Breast epithelium (tissue), 4 donors: Measurements from ENCODE around the gene RELCH. TPM values are rescaled to one million over a fixed set of nuclear protein-coding genes. Genes with fewer than 3 reads are reported as not detected.

Source experiments
- DNase-seq, 2 donors: peaks; one replicate each; pipeline ENCODE4 v3.0.0-alpha.2; 2019; ENCODE audit warnings: low spot score in 2 of 2
- H3K27ac ChIP-seq, 2 donors: fragments of 200-600 bp; sonication (generic) in 1 of 2; one replicate each; pipeline ENCODE4 v1.5.1; 2016 to 2019; ENCODE audit warnings: mild to moderate bottlenecking in 1 of 2
- H3K27me3 ChIP-seq, 2 donors: fragments of 200-600 bp; sonication (generic) in 1 of 2; one replicate each; pipeline versions ENCODE4 v1.5.1 to v1.6.0; 2017 to 2019; ENCODE audit warnings: control low read depth in 1 of 2, mild to moderate bottlenecking in 1 of 2
- H3K36me3 ChIP-seq: fragments of 200-600 bp; one replicate; pipeline ENCODE4 v1.5.1; 2019
- H3K4me1 ChIP-seq, 2 donors: fragments of 200-600 bp; sonication (generic); one replicate each; pipeline ENCODE4 v1.5.1; 2016 to 2019; ENCODE audit warnings: control low read depth in 1 of 2
- H3K4me3 ChIP-seq, 3 donors: fragments of 200-600 bp; sonication (generic); 1 replicate in 2 of 3; 2 replicates in 1 of 3; pipeline ENCODE4 v1.5.1; 2016 to 2019; ENCODE audit warnings: mild to moderate bottlenecking in 3 of 3, moderate library complexity in 2 of 3
- H3K9me3 ChIP-seq, 2 donors: fragments of 200-600 bp; sonication (generic) in 1 of 2; one replicate each; pipeline ENCODE4 v1.5.1; 2016 to 2019; ENCODE audit warnings: control low read depth in 1 of 2
- CTCF ChIP-seq, 3 donors: fragments of 450-650 bp; IDR thresholded peaks; one replicate each; pipeline ENCODE4 v1.5.1; 2016 to 2017; ENCODE audit warnings: antibody characterized with exemption in 3 of 3, mild to moderate bottlenecking in 3 of 3, moderate library complexity in 3 of 3
- POLR2A ChIP-seq: fragments of 450-650 bp; IDR thresholded peaks from one replicate; pipeline ENCODE4 v1.6.1; 2016; ENCODE audit warnings: antibody characterized with exemption, mild to moderate bottlenecking, moderate library complexity
- POLR2AphosphoS5 ChIP-seq, 3 donors: sonication (generic); formaldehyde crosslinking; IDR thresholded peaks; one replicate each; pipeline ENCODE4 v1.6.1; 2017; ENCODE audit warnings: antibody characterized with exemption in 3 of 3
- intact Hi-C: fragments of 100-400 bp; cut with DNase I; formaldehyde crosslinking; loops from one replicate; pipeline ENCODE4 v1.15.1; 2023; ENCODE audit warnings: low total_unique reads
- total RNA-seq, 3 donors: library from RNA; depleted of rRNA; stranded (reverse); fragments of >200 nt; gene quantifications; one replicate each; pipeline ENCODE4 v1.1.0, GENCODE V29; 2016

RELCH gene
- total RNA-seq, 3 donors from 2014 or later = 33.0 to 69.4 (median 45.9) TPM

GRCh38 chr18:62287781-62288664 lies 101.0 kb downstream of the RELCH start:
- peaks cover 11% of the 10 kb centered on the region for H3K36me3 ChIP-seq
- no peak overlapping the region for H3K27ac ChIP-seq
- DNase-seq = no peak
- no peak overlapping the region for H3K4me3 ChIP-seq
- no peaks in the 10 kb centered on the region for H3K9me3 ChIP-seq
- intact Hi-C loops = no loop called here
- TF ChIP-seq CTCF (IDR thresholded peaks at IDR 0.05) (no peak), POLR2A (no peak), POLR2AphosphoS5 (IDR thresholded peaks at IDR 0.05) (no peak)
- no peaks in the 10 kb centered on the region for H3K4me1 ChIP-seq
- no peaks in the 10 kb centered on the region for H3K27me3 ChIP-seq

- Histone ChIP-seq H3K9me3 (no peaks in the 10 kb centered on the region), H3K36me3 (peaks cover 11% of the 10 kb centered on the region), H3K4me1 (no peaks in the 10 kb centered on the region), H3K4me3 (no peak overlapping the region), H3K27ac (no peak overlapping the region), H3K27me3 (no peaks in the 10 kb centered on the region)
- DNase-seq = no peak
- TF ChIP-seq POLR2AphosphoS5 (IDR thresholded peaks at IDR 0.05) (no peak), CTCF (IDR thresholded peaks at IDR 0.05) (no peak), POLR2A (no peak)
- intact Hi-C loops = no loop called here
Observed at GRCh38 chr18:62288665-62289008, 101.6 kb downstream of the RELCH start.

GRCh38 chr18:62289047-62289446 lies 102.0 kb downstream of the RELCH start:
- DNase-seq = no peak
- peaks cover 11% of the 10 kb centered on the region for H3K36me3 ChIP-seq
- no peaks in the 10 kb centered on the region for H3K4me1 ChIP-seq
- intact Hi-C loops = no loop called here
- no peaks in the 10 kb centered on the region for H3K9me3 ChIP-seq
- H3K27me3 ChIP-seq = no peaks in the 10 kb centered on the region
- H3K27ac ChIP-seq = no peak overlapping the region
- no peak overlapping the region for H3K4me3 ChIP-seq
- TF ChIP-seq POLR2AphosphoS5 (IDR thresholded peaks at IDR 0.05) = no peak
- no peak for TF ChIP-seq POLR2A
- TF ChIP-seq CTCF (IDR thresholded peaks at IDR 0.05) = no peak

GRCh38 chr18:62294073-62294472 lies 107.0 kb downstream of the RELCH start:
- no peak for TF ChIP-seq CTCF (IDR thresholded peaks at IDR 0.05)
- TF ChIP-seq POLR2A = no peak
- TF ChIP-seq POLR2AphosphoS5 (IDR thresholded peaks at IDR 0.05) = no peak
- DNase-seq = no peak
- no peaks in the 10 kb centered on the region for H3K9me3 ChIP-seq
- H3K36me3 ChIP-seq = peaks cover 6% of the 10 kb centered on the region
- no peak overlapping the region for H3K4me3 ChIP-seq
- H3K27me3 ChIP-seq = no peaks in the 10 kb centered on the region
- intact Hi-C loops = no loop called here
- H3K27ac ChIP-seq = no peak overlapping the region
- H3K4me1 ChIP-seq = no peaks in the 10 kb centered on the region

GRCh38 chr18:62300359-62300963 lies 113.4 kb downstream of the RELCH start:
- Histone ChIP-seq H3K9me3 (no peaks in the 10 kb centered on the region), H3K36me3 (no peaks in the 10 kb centered on the region), H3K27me3 (no peaks in the 10 kb centered on the region), H3K27ac (no peak overlapping the region), H3K4me1 (no peaks in the 10 kb centered on the region), H3K4me3 (no peak overlapping the region)
- DNase-seq = no peak
- TF ChIP-seq POLR2AphosphoS5 (IDR thresholded peaks at IDR 0.05) (no peak), POLR2A (no peak), CTCF (IDR thresholded peaks at IDR 0.05) (no peak)
- intact Hi-C loops = no loop called here
